ENCODE results near the gene CACNB4.

Gene CACNB4

GRCh38 chr2:152078023-152078422, 20.8 kb downstream of the CACNB4 start:
- TF ChIP-seq CTCF (IDR thresholded peaks at IDR 0.05): no peak
- Histone ChIP-seq H3K4me1 (ENCODE audit: control insufficient read depth in 1 of 2, insufficient read depth in 1 of 2, low read depth in 1 of 2, low read length in 1 of 2) (no peaks in the 10 kb centered on the region), H3K27ac (no peak overlapping the region), H3K27me3 (no peaks in the 10 kb centered on the region), H3K36me3 (no peaks in the 10 kb centered on the region), H3K4me3 (ENCODE audit: low read depth in 1 of 2, low read length in 1 of 2) (no peak overlapping the region), H3K9me3 (no peaks in the 10 kb centered on the region)

DNA sequence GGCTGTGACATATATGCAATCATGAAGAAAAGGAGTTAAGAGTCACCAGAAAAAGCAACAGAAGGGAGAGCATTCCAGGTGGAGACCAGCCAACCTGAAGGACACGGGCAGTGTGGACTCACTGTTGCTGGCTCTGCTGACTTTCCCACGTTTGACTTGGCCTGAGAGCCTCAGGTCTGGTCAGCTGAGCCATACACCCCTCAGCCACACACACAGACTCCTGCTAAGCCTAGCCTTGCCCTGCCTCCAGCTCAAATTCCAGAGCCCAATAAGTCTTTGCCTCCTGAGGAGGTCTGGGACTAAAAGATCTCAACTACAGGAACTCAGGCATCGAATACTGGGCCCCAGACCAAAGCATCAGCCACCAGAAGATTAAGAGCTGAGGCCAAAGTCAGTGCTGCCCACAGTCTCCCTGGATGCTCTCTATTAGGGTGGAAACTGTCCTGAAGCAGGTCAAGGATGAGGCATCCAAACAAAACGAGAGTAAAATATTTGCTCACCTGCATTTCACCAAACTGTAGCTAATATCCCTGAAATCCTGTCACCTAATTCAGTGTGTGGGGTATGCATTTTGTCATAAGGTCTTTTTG, 23.3 kb downstream of the CACNB4 start:
- TF ChIP-seq CTCF (IDR thresholded peaks at IDR 0.05): no peak
- H3K36me3 ChIP-seq: no peaks in the 10 kb centered on the region
- H3K9me3 ChIP-seq: no peaks in the 10 kb centered on the region
- no peaks in the 10 kb centered on the region for H3K27me3 ChIP-seq
- H3K4me1 ChIP-seq (ENCODE audit: control insufficient read depth in 1 of 2, insufficient read depth in 1 of 2, low read depth in 1 of 2, low read length in 1 of 2): peaks cover 0 to 7% of the 10 kb centered on the region in 2 experiments
- no peak overlapping the region for H3K27ac ChIP-seq
- no peak overlapping the region for H3K4me3 ChIP-seq (ENCODE audit: low read depth in 1 of 2, low read length in 1 of 2)

DNA sequence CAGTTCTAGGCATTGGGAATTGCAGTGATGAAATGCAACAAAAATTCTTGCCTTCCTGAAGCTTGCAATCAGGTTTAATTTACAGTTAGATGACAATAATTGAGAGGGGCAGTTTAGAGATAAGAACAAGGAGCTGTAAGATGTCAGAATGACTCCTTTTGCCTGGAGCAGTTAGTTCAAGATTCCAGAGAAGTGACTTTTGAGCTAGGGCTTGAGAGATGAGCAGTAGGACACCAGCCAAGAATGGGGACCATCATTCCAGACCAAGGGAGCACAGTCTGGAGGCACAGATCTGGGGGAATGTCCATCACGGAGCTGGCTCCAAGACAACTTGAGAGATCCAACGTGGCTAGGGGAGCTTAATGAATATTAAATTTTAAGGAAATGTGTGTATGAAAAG, 26.8 kb downstream of the CACNB4 start:
- Histone ChIP-seq H3K4me1 (ENCODE audit: control insufficient read depth in 1 of 2, insufficient read depth in 1 of 2, low read depth in 1 of 2, low read length in 1 of 2) (peaks cover 0 to 7% of the 10 kb centered on the region in 2 experiments), H3K36me3 (no peaks in the 10 kb centered on the region), H3K27me3 (no peaks in the 10 kb centered on the region), H3K27ac (no peak overlapping the region), H3K9me3 (no peaks in the 10 kb centered on the region), H3K4me3 (ENCODE audit: low read depth in 1 of 2, low read length in 1 of 2) (no peak overlapping the region)
- no peak for TF ChIP-seq CTCF (IDR thresholded peaks at IDR 0.05)

- no peak overlapping the region for H3K27ac ChIP-seq
- H3K9me3 ChIP-seq: no peaks in the 10 kb centered on the region
- no peak for TF ChIP-seq CTCF (IDR thresholded peaks at IDR 0.05)
- no peaks in the 10 kb centered on the region for H3K36me3 ChIP-seq
- H3K4me1 ChIP-seq (ENCODE audit: control insufficient read depth in 1 of 2, insufficient read depth in 1 of 2, low read depth in 1 of 2, low read length in 1 of 2): peaks cover 0 to 7% of the 10 kb centered on the region in 2 experiments
- H3K4me3 ChIP-seq (ENCODE audit: low read depth in 1 of 2, low read length in 1 of 2): no peak overlapping the region
- H3K27me3 ChIP-seq: no peaks in the 10 kb centered on the region
Observed at GRCh38 chr2:152071518-152071917, 27.3 kb downstream of the CACNB4 start.

GRCh38 chr2:152071092-152071491, 27.8 kb downstream of the CACNB4 start:
- H3K36me3 ChIP-seq: no peaks in the 10 kb centered on the region
- TF ChIP-seq CTCF (IDR thresholded peaks at IDR 0.05): no peak
- peaks cover 0 to 7% of the 10 kb centered on the region in 2 experiments for H3K4me1 ChIP-seq (ENCODE audit: control insufficient read depth in 1 of 2, insufficient read depth in 1 of 2, low read depth in 1 of 2, low read length in 1 of 2)
- H3K9me3 ChIP-seq: no peaks in the 10 kb centered on the region
- no peak overlapping the region for H3K27ac ChIP-seq
- no peaks in the 10 kb centered on the region for H3K27me3 ChIP-seq
- H3K4me3 ChIP-seq (ENCODE audit: low read depth in 1 of 2, low read length in 1 of 2): no peak overlapping the region

Measured in neutrophil (primary cell).